Astrocyte of the spinal cord (primary cell): Measurements from ENCODE around the gene SBNO2.

Experiments
- DNase-seq: peaks from one replicate; pipeline ENCODE4 v3.0.0; 2011; ENCODE audit warnings: low read depth, low spot score
- H3K4me3 ChIP-seq: 2 replicates; pipeline ENCODE4 v1.5.1; 2011; ENCODE audit warnings: low read depth, mild to moderate bottlenecking, low read length, moderate library complexity
- in situ Hi-C: cut with HindIII; loops from 2 replicates; pipeline ENCODE4 v1.10.0; 2017; ENCODE audit warnings: low sequenced_read_pairs
- TF ChIP-seq, protein P1 (sequence below): IDR thresholded peaks from 2 replicates; pipeline ENCODE4 v1.5.1; 2012; ENCODE audit warnings: low read depth, mild to moderate bottlenecking, low read length, inconsistent platforms

The SBNO2 gene

DNA sequence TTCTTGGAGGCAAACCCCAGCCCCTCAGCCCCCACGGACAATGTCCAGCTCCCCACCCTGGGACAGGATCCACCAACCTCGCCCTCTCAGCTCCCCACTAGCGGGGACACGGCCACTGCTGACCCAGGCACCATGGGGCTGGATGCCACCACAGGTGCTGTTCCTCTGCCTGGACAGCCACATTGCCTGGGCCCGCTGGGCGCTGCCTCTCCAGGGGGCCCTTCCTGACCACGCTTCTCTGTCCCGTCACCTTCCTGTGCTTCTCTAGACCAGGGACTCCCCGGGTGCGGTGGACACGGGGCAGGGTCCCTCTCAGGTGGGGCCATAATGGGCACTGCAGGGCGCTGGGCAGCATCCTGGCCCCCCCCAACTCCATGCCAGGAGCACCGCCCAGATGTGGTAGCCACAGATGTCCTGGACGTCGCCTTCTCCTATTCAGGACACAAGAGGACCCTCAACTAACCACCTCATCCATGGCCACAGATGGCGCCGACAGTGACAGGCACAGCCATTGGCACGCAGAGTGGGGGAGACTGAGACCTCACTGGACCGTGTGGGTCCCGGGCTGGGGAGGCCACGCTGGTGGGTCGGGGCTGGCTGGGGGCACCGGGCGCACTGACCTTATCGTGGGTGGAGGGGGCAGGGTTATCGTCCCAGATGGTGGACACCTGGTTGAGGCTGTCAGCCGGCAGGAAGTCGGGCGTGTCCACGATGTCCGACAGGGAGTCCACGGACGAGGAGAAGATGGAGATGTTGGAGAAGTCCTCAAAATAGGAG, 46.9 kb downstream of the SBNO2 start:
- H3K4me3 ChIP-seq: no peak overlapping the region

DNA sequence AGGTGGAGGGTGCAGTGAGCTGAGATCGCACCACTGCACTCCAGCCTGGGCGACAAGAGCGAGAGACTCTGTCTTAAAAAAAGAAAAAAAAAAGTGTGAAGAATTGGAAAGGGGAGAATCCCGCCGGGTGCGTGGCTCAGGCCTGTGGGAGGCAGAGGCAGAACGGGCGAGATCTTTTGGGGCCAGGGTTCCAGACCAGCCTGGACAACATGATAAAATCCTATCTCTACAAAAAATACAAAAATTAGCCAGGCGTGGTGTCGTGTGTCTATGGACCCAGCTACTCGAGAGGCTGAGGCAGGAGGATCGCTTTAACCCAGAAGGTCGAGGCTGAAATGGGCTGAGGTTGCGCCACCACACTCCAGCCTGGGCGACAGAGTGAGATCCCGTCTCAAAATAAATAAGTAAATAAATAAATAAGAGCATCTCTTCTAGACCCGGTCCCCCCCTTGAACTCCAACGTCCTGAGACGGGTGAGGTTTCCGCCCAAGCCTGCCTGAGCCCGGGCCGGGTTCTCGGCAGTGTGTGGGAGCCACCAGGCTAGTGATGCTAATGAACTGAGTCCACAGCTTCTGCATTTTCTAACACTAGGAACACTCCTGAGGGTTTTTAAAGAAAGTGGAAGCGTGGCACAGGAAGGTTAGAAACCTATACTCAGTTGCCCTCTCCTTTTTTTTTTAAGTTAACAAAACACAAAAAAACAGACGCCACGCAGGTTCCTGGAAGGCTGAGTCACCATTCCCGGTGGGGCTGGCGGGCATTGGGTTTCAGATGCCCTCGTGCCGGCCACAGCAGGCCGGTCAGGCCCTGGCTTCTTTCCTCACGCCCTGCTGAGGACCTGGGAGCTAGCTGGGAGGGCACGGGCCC, 48.2 kb downstream of the SBNO2 start:
- DNase-seq: peak; percentile 77
- no peak overlapping the region for H3K4me3 ChIP-seq
- in situ Hi-C loops: no loop called here
- TF ChIP-seq, protein P1, sequence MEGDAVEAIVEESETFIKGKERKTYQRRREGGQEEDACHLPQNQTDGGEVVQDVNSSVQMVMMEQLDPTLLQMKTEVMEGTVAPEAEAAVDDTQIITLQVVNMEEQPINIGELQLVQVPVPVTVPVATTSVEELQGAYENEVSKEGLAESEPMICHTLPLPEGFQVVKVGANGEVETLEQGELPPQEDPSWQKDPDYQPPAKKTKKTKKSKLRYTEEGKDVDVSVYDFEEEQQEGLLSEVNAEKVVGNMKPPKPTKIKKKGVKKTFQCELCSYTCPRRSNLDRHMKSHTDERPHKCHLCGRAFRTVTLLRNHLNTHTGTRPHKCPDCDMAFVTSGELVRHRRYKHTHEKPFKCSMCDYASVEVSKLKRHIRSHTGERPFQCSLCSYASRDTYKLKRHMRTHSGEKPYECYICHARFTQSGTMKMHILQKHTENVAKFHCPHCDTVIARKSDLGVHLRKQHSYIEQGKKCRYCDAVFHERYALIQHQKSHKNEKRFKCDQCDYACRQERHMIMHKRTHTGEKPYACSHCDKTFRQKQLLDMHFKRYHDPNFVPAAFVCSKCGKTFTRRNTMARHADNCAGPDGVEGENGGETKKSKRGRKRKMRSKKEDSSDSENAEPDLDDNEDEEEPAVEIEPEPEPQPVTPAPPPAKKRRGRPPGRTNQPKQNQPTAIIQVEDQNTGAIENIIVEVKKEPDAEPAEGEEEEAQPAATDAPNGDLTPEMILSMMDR: no peak

More for the DNA sequence above, 46.9 kb downstream of the SBNO2 start:
- TF ChIP-seq, protein P1: no peak
- DNase-seq: no peak
- in situ Hi-C loops: no loop called here

DNA sequence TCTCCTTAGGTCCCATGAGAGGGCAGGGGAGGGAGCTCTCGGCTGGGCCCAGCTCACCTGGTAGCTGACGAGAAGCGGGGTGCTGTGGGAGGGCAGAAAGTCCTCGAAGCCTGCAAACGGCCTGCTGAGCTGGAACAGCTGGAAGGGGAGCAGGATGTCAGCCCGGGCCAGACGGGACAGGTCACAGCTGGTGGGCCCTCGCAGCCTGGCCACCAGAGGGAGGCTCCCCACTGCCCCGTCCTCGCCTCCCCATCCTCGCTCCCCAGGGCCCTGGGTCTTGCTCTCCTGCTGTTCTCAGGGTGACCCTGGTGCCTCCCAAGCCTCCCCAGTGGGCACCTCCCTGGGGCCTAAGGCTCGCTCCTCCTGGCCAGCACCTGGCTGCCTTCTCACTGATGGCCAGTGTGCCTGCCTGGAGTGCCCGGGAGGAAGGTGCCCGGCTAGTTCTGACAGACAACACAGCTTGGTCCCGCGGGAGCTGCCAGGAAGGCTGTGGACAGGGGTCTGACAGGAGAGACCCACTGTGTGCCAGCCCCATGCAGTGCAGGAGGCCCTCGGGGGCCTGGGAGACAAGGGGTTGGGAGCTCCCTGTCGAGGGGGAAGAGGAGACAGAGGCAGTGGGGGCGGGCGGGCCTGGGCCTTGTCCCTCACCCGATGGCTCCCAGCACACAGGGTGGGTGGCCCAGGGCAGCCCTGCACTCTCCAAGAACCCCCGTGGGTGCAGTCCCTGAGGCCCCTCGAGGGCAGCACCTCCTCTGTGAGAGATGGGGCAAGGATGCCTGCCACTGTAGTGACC, 50.0 kb downstream of the SBNO2 start:
- no peak for DNase-seq
- in situ Hi-C loops: no loop called here
- no peak overlapping the region for H3K4me3 ChIP-seq

DNA sequence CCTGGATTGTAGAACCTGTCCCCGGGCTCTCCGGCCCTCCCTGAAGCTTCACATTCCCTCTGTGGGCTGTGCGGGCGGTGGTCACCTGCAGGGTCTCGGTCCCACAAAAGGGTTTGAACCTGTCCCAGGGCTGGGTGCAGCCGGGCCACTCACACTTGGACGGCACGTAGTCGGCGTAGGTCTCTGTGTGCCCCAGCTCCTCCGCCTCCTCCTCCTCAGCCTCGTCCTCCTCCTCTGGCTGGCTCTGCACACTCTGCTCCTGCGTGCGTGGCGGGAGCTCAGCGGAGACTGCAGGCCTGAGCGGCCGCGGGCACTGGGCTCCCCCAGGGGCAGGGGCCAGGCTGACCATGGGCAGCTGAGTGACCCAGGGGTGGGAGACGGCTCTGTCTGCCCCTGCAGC, 50.7 kb downstream of the SBNO2 start:
- in situ Hi-C loops: no loop called here
- no peak for DNase-seq
- H3K4me3 ChIP-seq: no peak overlapping the region
- TF ChIP-seq, protein P1: no peak

More for the DNA sequence above, 50.0 kb downstream of the SBNO2 start:
- TF ChIP-seq, protein P1: peak; percentile 5

DNA sequence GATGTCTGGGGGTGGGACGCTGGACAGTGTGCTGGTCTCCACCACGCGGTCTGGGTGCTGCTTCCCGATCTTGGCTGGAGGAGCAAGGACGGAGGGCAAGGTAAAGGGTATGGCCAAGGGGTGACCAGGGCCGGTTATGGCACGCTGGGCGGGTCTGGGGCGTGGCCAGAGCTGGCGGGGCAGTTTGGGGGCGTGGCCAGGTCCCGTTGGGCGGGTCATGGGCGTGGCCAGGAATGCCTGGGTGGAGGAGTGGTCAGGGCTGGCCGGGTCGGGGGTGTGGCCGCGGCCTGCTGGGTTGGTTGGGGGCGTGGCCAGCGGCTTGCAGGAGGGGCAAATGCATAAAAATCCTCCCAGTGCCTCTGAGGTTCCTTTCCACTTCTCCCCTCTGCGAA, 51.1 kb downstream of the SBNO2 start:
- TF ChIP-seq, protein P1: no peak
- DNase-seq: peak; percentile 74
- in situ Hi-C loops: no loop called here
- H3K4me3 ChIP-seq: no peak overlapping the region
